Pulmonary artery endothelial cell (primary cell): ENCODE data around the gene ABLIM3. TPM values are rescaled to one million over a fixed set of nuclear protein-coding genes. Genes with fewer than 3 reads are reported as not detected.

Experiments used
- DNase-seq: peaks from one replicate; pipeline ENCODE4 v3.0.0-alpha.2; 2011; ENCODE audit warnings: low read depth, low spot score
- total RNA-seq: library from RNA; depleted of rRNA; stranded (reverse); fragments of >200 nt; gene quantifications from 2 replicates; pipeline ENCODE4 v1.2.3, GENCODE V29; 2014

ABLIM3 gene
- total RNA-seq, 1 donor from 2014 or later, result 18.8 TPM

DNA sequence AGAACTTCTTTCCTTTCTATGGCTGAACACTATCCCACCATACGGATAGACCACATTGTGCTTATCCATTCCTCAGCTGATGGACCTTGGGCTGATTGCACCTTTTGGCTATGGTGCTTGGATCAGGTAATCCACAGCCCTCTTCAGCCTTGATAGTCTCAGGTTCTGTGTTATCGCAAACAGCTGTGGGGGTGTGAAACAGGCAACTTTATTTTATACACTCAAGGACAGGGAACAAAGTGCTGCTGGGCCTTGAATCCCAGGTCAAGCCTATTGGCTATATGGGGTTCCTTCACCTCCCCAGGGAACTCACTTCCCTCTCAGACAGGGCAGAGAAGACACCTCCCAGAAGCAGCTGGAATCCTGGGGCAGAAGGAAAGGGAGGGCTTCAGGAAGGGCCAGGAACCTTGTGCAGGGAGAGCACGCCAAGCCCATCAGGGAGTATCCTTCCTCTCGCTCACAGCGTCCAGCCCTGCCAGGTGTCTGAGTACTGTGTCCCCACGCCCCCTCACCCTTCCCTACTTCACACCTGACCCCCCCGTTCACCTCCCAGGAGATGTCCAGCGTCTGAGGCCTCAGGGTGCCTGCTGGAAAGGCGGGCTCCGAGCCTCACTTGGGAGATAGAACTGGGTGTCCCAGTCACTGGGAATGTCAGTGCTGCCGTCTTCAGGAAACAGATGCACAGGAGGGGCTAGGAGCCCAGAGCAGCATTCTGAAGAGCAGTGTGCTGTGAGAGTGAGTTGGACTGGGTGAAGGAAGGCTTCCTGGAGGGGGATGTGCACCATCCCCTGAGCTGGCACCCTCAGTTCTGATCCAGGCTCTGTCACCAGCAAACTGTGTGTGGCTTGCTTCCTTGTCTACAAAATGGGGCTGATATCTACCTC, 163.1 kb downstream of the ABLIM3 start:
- DNase-seq, result no peak

DNA sequence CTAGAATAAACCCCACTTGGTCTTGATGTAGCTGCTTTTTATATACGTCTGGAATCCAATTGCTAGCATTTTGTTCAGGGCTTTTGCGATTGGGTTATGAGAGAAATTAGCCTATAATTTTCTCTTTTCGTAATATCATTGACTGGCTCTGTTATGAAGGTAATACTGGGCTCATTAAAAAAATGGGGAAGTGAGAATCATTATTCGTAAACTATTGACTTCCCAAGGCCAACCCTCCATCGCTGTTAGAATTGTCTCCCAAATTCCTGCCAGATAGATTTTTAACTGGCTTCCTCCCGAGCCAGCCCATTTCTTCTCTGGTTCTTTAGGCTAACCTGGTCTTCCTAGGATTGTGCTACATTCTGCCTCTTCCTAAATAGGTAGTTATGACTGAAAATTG, 168.1 kb downstream of the ABLIM3 start:
- no peak for DNase-seq

Other genes starting within 250 kb of the ABLIM3 start
- gene SH3TC2, start 78.4 kb upstream of the ABLIM3 start, total RNA-seq, result 2.5 and 5.5 TPM in 2 replicates
- gene AFAP1L1, start 130.4 kb downstream of the ABLIM3 start, total RNA-seq, result 108 and 150 TPM in 2 replicates
- gene GRPEL2, start 204.0 kb downstream of the ABLIM3 start, total RNA-seq, result 34.3 and 36.6 TPM in 2 replicates
- 13.1 and 19.4 TPM in 2 replicates for gene PCYOX1L, start 216.6 kb downstream of the ABLIM3 start, total RNA-seq
- not detected in 2 replicates for gene IL17B, start 237.8 kb downstream of the ABLIM3 start, total RNA-seq